ENCODE data around the gene CD24. TPM values are rescaled to one million over a fixed set of nuclear protein-coding genes. Genes with fewer than 3 reads are reported as not detected.

CD24 gene
- total RNA-seq, 2 experiments from 2014 or later: 198 to 382 TPM

DNA sequence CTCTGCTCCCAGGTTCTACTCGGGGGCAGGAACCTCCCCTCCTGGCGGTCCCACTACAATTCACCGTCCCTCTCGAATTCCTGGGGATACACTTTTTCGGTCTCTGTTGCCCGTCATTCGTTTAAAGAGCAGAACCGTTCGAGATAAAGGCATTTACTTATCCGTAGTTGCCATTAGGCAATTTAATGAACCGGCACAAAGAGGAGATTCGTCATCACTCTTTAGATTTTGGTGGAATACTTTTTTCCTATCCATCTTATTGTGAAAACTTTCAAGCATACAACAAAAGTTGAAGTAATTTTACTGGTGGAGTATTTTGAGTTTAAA is 1.2 kb upstream of the CD24 start:
- peak overlapping the region; percentile 84 for H3K4me3 ChIP-seq (ENCODE audit: low read depth, low read length, poor library complexity, severe bottlenecking)

DNA sequence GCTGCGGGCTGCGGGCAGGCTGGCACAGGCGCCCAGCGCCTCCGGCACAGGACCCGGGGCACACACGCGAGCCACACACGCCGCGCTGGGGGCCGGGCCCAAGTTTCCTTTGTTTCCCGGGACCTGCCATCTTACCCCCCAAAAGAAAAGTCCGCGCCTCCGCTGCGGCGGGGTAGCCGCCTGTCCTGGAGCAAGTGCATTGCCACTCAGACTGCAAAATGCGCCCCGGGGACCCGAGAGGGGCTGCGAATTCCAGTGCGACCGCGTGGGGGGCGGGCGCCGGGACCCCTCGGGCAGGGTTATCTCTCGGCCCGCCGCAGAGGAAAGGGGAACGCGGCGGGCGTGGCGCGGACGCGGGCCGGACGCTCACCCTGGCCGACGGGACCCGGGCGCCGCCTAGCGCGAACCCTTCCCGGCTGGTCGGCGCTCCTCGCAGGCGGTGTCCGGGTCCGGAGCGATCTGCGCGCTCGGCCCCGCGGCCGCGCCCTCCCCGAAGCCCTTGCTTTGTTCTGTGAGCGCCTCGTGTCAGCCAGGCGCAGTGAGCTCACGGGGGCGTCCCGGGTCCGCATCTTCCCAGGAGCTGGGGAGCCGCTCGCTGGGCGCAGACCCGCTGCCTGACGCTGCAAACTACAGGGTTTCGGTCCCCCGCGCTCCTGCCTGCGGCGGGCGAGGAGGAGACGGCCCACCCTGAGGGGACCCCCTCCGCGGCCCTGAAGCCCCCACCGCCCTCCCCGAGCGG is 639 bp upstream of the CD24 start:
- DNase-seq (ENCODE audit: low spot score): peak; percentile 84
- no TSS peak for BruUV-seq (replicated peaks)
- H3K27ac ChIP-seq (ENCODE audit: low read depth, low read length, poor library complexity, severe bottlenecking): peak overlapping the region; percentile 88
- TF ChIP-seq, protein P1, sequence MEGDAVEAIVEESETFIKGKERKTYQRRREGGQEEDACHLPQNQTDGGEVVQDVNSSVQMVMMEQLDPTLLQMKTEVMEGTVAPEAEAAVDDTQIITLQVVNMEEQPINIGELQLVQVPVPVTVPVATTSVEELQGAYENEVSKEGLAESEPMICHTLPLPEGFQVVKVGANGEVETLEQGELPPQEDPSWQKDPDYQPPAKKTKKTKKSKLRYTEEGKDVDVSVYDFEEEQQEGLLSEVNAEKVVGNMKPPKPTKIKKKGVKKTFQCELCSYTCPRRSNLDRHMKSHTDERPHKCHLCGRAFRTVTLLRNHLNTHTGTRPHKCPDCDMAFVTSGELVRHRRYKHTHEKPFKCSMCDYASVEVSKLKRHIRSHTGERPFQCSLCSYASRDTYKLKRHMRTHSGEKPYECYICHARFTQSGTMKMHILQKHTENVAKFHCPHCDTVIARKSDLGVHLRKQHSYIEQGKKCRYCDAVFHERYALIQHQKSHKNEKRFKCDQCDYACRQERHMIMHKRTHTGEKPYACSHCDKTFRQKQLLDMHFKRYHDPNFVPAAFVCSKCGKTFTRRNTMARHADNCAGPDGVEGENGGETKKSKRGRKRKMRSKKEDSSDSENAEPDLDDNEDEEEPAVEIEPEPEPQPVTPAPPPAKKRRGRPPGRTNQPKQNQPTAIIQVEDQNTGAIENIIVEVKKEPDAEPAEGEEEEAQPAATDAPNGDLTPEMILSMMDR (conservative IDR thresholded peaks at IDR 0.05; ENCODE audit: low read length): peak; percentile 55
- no peak for TF ChIP-seq EZH2phosphoT487 (IDR thresholded peaks at IDR 0.05; ENCODE audit: borderline replicate concordance, low read depth, low read length)
- H3K9me2 ChIP-seq (ENCODE audit: insufficient read depth, low read length): no peaks in the 10 kb centered on the region
- CTCF ChIA-PET (ENCODE audit: unreplicated experiment): no interaction called here
- intact Hi-C loops (cut with micrococcal nuclease; ENCODE audit: unreplicated experiment): loop anchor here (1.0 to 5.0 kb wide), 4 partner anchors 137 to 638 kb away; partner anchors contain the start of genes QRSL1 and RTN4IP1
- peak overlapping the region; percentile 72 for H2AFZ ChIP-seq (ENCODE audit: low read length)
- peaks cover 38% of the 10 kb centered on the region for H3K36me3 ChIP-seq (ENCODE audit: insufficient read depth, low read length)
- peak overlapping the region; percentile 82 for H3K4me2 ChIP-seq (ENCODE audit: low read length)
- POLR2A ChIA-PET: interaction anchor here (0.7 kb wide), 2 partner anchors 588 to 646 kb away, joined by 3 to 7 read pairs; no protein-coding TSS in a partner anchor
- H4K20me1 ChIP-seq (ENCODE audit: insufficient read depth, low read length): peaks cover 20% of the 10 kb centered on the region
- peak overlapping the region; percentile 84 for H3K4me3 ChIP-seq (ENCODE audit: low read depth, low read length, poor library complexity, severe bottlenecking)
- H3K79me2 ChIP-seq (ENCODE audit: insufficient read depth, low read depth, low read length): peaks cover 38% of the 10 kb centered on the region
- no peaks in the 10 kb centered on the region for H3K9me3 ChIP-seq (ENCODE audit: low read length)
- H3K4me1 ChIP-seq (ENCODE audit: insufficient read depth, low read length, poor library complexity, severe bottlenecking): peaks cover 38% of the 10 kb centered on the region

More for the DNA sequence above, 1.2 kb upstream of the CD24 start:
- H3K9me3 ChIP-seq (ENCODE audit: low read length): no peaks in the 10 kb centered on the region
- intact Hi-C loops (cut with micrococcal nuclease; ENCODE audit: unreplicated experiment): loop anchor here (2.0 to 5.0 kb wide), 3 partner anchors 137 to 638 kb away; partner anchors contain the start of genes QRSL1 and RTN4IP1
- no peak for TF ChIP-seq EZH2phosphoT487 (IDR thresholded peaks at IDR 0.05; ENCODE audit: borderline replicate concordance, low read depth, low read length)
- TF ChIP-seq, protein P1 (conservative IDR thresholded peaks at IDR 0.05; ENCODE audit: low read length): no peak
- POLR2A ChIA-PET: interaction anchor here (0.7 to 1.8 kb wide), 5 partner anchors 339 to 647 kb away, joined by 3 to 8 read pairs (median 7); no protein-coding TSS in a partner anchor
- peaks cover 38% of the 10 kb centered on the region for H3K4me1 ChIP-seq (ENCODE audit: insufficient read depth, low read length, poor library complexity, severe bottlenecking)
- no peaks in the 10 kb centered on the region for H3K9me2 ChIP-seq (ENCODE audit: insufficient read depth, low read length)
- peak overlapping the region; percentile 82 for H3K4me2 ChIP-seq (ENCODE audit: low read length)
- peak; percentile 41 for DNase-seq (ENCODE audit: low spot score)
- no TSS peak for BruUV-seq (replicated peaks)
- H4K20me1 ChIP-seq (ENCODE audit: insufficient read depth, low read length): peaks cover 20% of the 10 kb centered on the region
- CTCF ChIA-PET (ENCODE audit: unreplicated experiment): interaction anchor here (0.6 to 1.3 kb wide), 2 partner anchors 22 to 464 kb away, joined by 3 read pairs; no protein-coding TSS in a partner anchor
- H2AFZ ChIP-seq (ENCODE audit: low read length): peak overlapping the region; percentile 72; the same call in 1 of the 2 replicates
- H3K79me2 ChIP-seq (ENCODE audit: insufficient read depth, low read depth, low read length): peaks cover 38% of the 10 kb centered on the region
- peak overlapping the region; percentile 88 for H3K27ac ChIP-seq (ENCODE audit: low read depth, low read length, poor library complexity, severe bottlenecking)
- peaks cover 35% of the 10 kb centered on the region for H3K36me3 ChIP-seq (ENCODE audit: insufficient read depth, low read length)

All from OCI-LY7 (cell line).